WTC11 (cell line): ENCODE data around the gene TRIM59. TPM values are rescaled to one million over a fixed set of nuclear protein-coding genes. Genes with fewer than 3 reads are reported as not detected.

Source experiments
- ATAC-seq: fragments of 200-7000 bp; cut with Tn5 transposase; 2 replicates; pipeline ENCODE4 v1.10.0; 2021; ENCODE audit warnings: mild to moderate bottlenecking, moderate library complexity
- CTCF ChIA-PET: fragments of 300-600 bp; sonication (Branson Sonifier 250); formaldehyde crosslinking; loops from one replicate; lab custom pipeline; 2021; ENCODE audit warnings: antibody characterized with exemption; lab: Charles Lee
- POLR2A ChIA-PET: fragments of 350-600 bp; sonication (Branson Sonifier 250); formaldehyde crosslinking; loops from one replicate; lab custom pipeline; 2021; ENCODE audit warnings: antibody characterized with exemption; lab: Charles Lee
- DNase-seq: peaks from one replicate; pipeline ENCODE4 v3.0.0; 2021; ENCODE audit warnings: low spot score
- H3K27ac Mint-ChIP-seq: 2 replicates; pipeline ENCODE4 v1.8.0; 2021; ENCODE audit warnings: mixed read lengths
- H3K27me3 Mint-ChIP-seq: 2 replicates; pipeline ENCODE4 v1.8.0; 2021; ENCODE audit warnings: low read depth, mild to moderate bottlenecking, moderate library complexity, mixed read lengths
- H3K36me3 Mint-ChIP-seq: 2 replicates; pipeline ENCODE4 v1.8.0; 2021; ENCODE audit warnings: mixed read lengths
- H3K4me1 Mint-ChIP-seq: 2 replicates; pipeline ENCODE4 v1.8.0; 2022; ENCODE audit warnings: mixed read lengths
- H3K4me3 Mint-ChIP-seq: 2 replicates; pipeline ENCODE4 v1.8.0; 2021; ENCODE audit warnings: mild to moderate bottlenecking, moderate library complexity, mixed read lengths
- H3K9me3 Mint-ChIP-seq: 2 replicates; pipeline ENCODE4 v1.8.0; 2021; ENCODE audit warnings: mixed read lengths
- CREB1 ChIP-seq: sonication (generic); formaldehyde crosslinking; IDR thresholded peaks from 2 replicates; pipeline ENCODE4 v1.8.0; 2023; ENCODE audit warnings: mild to moderate bottlenecking, missing genetic modification reagents
- FOXJ3 ChIP-seq: sonication (generic); formaldehyde crosslinking; IDR thresholded peaks from 2 replicates; pipeline ENCODE4 v1.9.0; 2021; ENCODE audit warnings: missing genetic modification reagents, mild to moderate bottlenecking, borderline replicate concordance
- FOXK1 ChIP-seq: sonication (generic); formaldehyde crosslinking; IDR thresholded peaks from 2 replicates; pipeline ENCODE4 v1.8.0; 2022; ENCODE audit warnings: mild to moderate bottlenecking, moderate library complexity, missing genetic modification reagents
- FOXP4 ChIP-seq: sonication (generic); formaldehyde crosslinking; IDR thresholded peaks from 2 replicates; pipeline ENCODE4 v1.8.0; 2022; ENCODE audit warnings: mild to moderate bottlenecking, missing genetic modification reagents
- GRHL2 ChIP-seq: fragments of 250-450 bp; sonication (Bioruptor Pico); IDR thresholded peaks from 2 replicates; pipeline ENCODE4 v1.8.0; 2022; ENCODE audit warnings: mild to moderate bottlenecking, moderate library complexity; ENCODE audit not compliant: insufficient replicate concordance, severe bottlenecking
- HMGA2 ChIP-seq: fragments of 250-450 bp; sonication (Bioruptor Pico); IDR thresholded peaks from 2 replicates; pipeline ENCODE4 v1.4.0; 2021; ENCODE audit warnings: mild to moderate bottlenecking, moderate library complexity
- JAZF1 ChIP-seq: fragments of 250-450 bp; sonication (Bioruptor Pico); IDR thresholded peaks from 2 replicates; pipeline ENCODE4 v1.9.0; 2021; ENCODE audit warnings: moderate library complexity, mild to moderate bottlenecking, inconsistent platforms
- SOX15 ChIP-seq: fragments of 250-450 bp; sonication (Bioruptor Pico); IDR thresholded peaks from 2 replicates; pipeline ENCODE4 v1.9.0; 2021; ENCODE audit warnings: mild to moderate bottlenecking
- TCF7 ChIP-seq: sonication (generic); formaldehyde crosslinking; IDR thresholded peaks from 2 replicates; pipeline ENCODE4 v1.8.0; 2022; ENCODE audit warnings: mild to moderate bottlenecking, low read depth, missing genetic modification reagents, moderate library complexity
- ZNF263 ChIP-seq: sonication (generic); formaldehyde crosslinking; IDR thresholded peaks from 2 replicates; pipeline ENCODE4 v1.8.1; 2022; ENCODE audit warnings: low read depth, mild to moderate bottlenecking, moderate library complexity, missing genetic modification reagents
- ZNF671 ChIP-seq: fragments of 250-450 bp; sonication (Bioruptor Pico); IDR thresholded peaks from 2 replicates; pipeline ENCODE4 v1.8.0; 2021; ENCODE audit warnings: mild to moderate bottlenecking
- total RNA-seq: library from RNA; stranded (reverse); gene quantifications from 3 replicates; pipeline ENCODE4 v1.2.3, GENCODE V29; 2021
- TF ChIP-seq, protein P1 (sequence below): sonication (generic); formaldehyde crosslinking; IDR thresholded peaks from 2 replicates; pipeline ENCODE4 v1.8.0; 2022; ENCODE audit warnings: mild to moderate bottlenecking, missing genetic modification reagents
- TF ChIP-seq, protein P2 (sequence below): fragments of 250-450 bp; sonication (Bioruptor Pico); conservative IDR thresholded peaks from 2 replicates; pipeline ENCODE4 v1.9.0; 2021; ENCODE audit warnings: mild to moderate bottlenecking
- TF ChIP-seq, protein P3 (sequence below): fragments of 250-450 bp; sonication (Bioruptor Pico); IDR thresholded peaks from 2 replicates; pipeline ENCODE4 v1.9.0; 2021; ENCODE audit warnings: mild to moderate bottlenecking, borderline replicate concordance
- TF ChIP-seq, protein P4 (sequence below): sonication (generic); formaldehyde crosslinking; IDR thresholded peaks from 2 replicates; pipeline ENCODE4 v1.8.0; 2022; ENCODE audit warnings: mild to moderate bottlenecking, missing genetic modification reagents

TRIM59 gene
- total RNA-seq, 1 experiment from 2014 or later = 32.4 TPM

DNA sequence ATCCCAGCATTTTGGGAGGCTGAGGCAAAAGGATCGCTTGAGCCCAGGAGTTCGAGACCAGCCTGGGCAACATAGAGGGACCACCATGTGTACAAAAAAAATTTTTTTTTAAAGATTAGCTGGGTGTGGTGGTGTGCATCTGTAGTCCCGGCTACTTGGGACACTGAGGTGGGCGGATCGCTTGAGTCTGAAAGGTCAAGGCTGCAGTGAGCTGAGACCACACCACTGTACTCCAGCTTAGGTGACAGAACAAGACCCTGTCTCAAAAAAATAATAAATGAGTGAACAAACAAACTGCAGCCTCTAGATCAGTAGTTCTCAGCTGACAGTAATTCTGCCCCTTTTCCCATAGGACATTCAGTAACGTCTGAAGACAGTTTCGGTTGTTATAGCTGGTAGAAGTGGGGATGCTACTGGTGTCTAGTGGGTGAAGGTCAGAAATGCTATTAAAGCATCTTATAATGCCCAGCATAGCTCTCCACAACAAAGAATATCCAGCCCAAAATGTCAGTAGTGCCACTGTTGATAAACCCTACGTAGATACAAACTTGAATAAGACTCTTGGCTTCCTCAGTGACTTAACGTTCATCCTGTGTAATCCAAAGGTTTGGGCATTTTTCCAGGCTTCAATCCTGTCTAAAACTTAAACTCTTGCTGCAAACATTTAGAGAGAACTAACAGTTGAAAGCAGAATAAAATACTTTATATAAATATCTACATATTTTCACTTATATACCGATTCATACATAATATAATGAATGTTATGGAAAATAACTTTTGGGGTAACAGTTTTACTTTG lies 39.6 kb downstream of the TRIM59 start (continued):
- TF ChIP-seq, protein P1, sequence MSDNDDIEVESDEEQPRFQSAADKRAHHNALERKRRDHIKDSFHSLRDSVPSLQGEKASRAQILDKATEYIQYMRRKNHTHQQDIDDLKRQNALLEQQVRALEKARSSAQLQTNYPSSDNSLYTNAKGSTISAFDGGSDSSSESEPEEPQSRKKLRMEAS (CRISPR knock-in tag) = no peak

GRCh38 chr3:160403796-160404470 lies 45.7 kb downstream of the TRIM59 start:
- ATAC-seq (no peak), DNase-seq (no peak)
- TF ChIP-seq HMGA2 = no peak
- TF ChIP-seq FOXK1 (CRISPR knock-in tag) = no peak
- TF ChIP-seq ZNF263 = no peak
- TF ChIP-seq, protein P2, sequence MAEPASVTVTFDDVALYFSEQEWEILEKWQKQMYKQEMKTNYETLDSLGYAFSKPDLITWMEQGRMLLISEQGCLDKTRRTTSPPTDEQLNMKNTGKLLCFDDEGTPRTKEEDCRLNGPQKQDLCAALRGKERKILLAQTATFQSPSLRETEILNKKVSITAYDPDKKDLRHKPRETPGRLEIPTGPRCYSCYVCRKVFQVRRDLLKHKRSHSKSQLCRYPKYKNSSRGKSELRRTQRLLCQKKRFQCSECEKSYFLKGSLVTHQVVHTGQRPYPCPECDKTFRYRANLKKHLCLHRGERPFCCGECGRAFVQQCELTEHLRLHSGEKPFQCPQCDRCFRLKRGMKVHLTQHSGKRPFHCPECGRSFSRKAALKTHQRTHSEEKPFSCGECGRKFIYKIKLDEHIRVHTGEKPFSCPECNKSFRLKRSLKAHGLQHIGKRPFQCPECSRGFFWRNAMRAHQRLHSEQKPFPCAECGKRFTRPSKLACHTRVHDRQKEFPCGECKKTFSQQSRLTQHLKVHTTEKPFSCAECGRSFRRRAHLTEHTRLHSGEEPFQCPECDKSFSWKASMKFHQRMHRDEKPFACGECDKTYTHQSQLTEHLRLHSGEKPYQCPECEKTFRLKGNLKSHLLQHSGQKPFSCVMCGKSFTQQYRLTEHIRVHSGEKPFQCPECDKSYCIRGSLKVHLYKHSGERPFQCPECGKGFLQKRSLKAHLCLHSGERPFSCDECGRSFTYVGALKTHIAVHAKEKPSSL = no peak
- TF ChIP-seq JAZF1 = no peak
- TF ChIP-seq SOX15 (CRISPR knock-in tag) = no peak
- no peak for TF ChIP-seq GRHL2
- TF ChIP-seq CREB1 (CRISPR knock-in tag) = no peak
- no peak for TF ChIP-seq FOXJ3 (CRISPR knock-in tag)
- TF ChIP-seq, protein P3, sequence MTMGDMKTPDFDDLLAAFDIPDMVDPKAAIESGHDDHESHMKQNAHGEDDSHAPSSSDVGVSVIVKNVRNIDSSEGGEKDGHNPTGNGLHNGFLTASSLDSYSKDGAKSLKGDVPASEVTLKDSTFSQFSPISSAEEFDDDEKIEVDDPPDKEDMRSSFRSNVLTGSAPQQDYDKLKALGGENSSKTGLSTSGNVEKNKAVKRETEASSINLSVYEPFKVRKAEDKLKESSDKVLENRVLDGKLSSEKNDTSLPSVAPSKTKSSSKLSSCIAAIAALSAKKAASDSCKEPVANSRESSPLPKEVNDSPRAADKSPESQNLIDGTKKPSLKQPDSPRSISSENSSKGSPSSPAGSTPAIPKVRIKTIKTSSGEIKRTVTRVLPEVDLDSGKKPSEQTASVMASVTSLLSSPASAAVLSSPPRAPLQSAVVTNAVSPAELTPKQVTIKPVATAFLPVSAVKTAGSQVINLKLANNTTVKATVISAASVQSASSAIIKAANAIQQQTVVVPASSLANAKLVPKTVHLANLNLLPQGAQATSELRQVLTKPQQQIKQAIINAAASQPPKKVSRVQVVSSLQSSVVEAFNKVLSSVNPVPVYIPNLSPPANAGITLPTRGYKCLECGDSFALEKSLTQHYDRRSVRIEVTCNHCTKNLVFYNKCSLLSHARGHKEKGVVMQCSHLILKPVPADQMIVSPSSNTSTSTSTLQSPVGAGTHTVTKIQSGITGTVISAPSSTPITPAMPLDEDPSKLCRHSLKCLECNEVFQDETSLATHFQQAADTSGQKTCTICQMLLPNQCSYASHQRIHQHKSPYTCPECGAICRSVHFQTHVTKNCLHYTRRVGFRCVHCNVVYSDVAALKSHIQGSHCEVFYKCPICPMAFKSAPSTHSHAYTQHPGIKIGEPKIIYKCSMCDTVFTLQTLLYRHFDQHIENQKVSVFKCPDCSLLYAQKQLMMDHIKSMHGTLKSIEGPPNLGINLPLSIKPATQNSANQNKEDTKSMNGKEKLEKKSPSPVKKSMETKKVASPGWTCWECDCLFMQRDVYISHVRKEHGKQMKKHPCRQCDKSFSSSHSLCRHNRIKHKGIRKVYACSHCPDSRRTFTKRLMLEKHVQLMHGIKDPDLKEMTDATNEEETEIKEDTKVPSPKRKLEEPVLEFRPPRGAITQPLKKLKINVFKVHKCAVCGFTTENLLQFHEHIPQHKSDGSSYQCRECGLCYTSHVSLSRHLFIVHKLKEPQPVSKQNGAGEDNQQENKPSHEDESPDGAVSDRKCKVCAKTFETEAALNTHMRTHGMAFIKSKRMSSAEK (CRISPR knock-in tag) = no peak
- TF ChIP-seq, protein P4, sequence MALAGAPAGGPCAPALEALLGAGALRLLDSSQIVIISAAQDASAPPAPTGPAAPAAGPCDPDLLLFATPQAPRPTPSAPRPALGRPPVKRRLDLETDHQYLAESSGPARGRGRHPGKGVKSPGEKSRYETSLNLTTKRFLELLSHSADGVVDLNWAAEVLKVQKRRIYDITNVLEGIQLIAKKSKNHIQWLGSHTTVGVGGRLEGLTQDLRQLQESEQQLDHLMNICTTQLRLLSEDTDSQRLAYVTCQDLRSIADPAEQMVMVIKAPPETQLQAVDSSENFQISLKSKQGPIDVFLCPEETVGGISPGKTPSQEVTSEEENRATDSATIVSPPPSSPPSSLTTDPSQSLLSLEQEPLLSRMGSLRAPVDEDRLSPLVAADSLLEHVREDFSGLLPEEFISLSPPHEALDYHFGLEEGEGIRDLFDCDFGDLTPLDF (CRISPR knock-in tag) = no peak
- TF ChIP-seq ZNF671 (CRISPR knock-in tag) = no peak
- no peak for TF ChIP-seq FOXP4 (CRISPR knock-in tag)
- TF ChIP-seq TCF7 = no peak
- Mint-ChIP-seq H3K36me3 (peaks cover 36% of the 10 kb centered on the region), H3K4me3 (peak overlapping the region; percentile 99; the same call in 1 of the 2 replicates), H3K9me3 (no peaks in the 10 kb centered on the region), H3K27me3 (peaks cover 8% of the 10 kb centered on the region; the same call in 1 of the 2 replicates), H3K4me1 (peaks cover 30% of the 10 kb centered on the region), H3K27ac (peak overlapping the region; percentile 93)
- ChIA-PET CTCF (no interaction called here), POLR2A (no interaction called here)
